HCT116 (cell line): ENCODE results near the gene SRGAP2B. TPM values are rescaled to one million over a fixed set of nuclear protein-coding genes. Genes with fewer than 3 reads are reported as not detected.
"Not testable (repeated sequence)": the region's sequence is repeated elsewhere in the genome, so short reads cannot be mapped to it uniquely, and the experiment has no call there.

ENCODE experiments used
- ATAC-seq: fragments of 200-7000 bp; cut with Tn5 transposase; 2 replicates; pipeline ENCODE4 v1.9.1; 2020; ENCODE audit warnings: mild to moderate bottlenecking, moderate library complexity
- BruUV-seq: library from RNA; stranded (reverse); fragments of 400-500 nt; replicated peaks from 2 replicates; lab custom pipeline; 2021; lab: Mats Ljungman, UMichigan
- CTCF ChIA-PET: fragments of 300-600 bp; sonication (Branson Sonifier 250); formaldehyde crosslinking; loops from one replicate; lab custom pipeline; 2021; ENCODE audit warnings: antibody characterized with exemption; lab: Charles Lee
- POLR2A ChIA-PET: fragments of 300-600, 350-600 bp; sonication (Branson Sonifier 250); formaldehyde crosslinking; loops from one replicate; lab custom pipeline; 2021; ENCODE audit warnings: antibody characterized with exemption; lab: Charles Lee
- RAD21 ChIA-PET, 2 experiments: fragments of 300-600 bp; sonication (Branson Sonifier 250); formaldehyde crosslinking; loops; one replicate each; lab custom pipeline; 2023; ENCODE audit warnings: low total read pairs in 2 of 2; ENCODE audit not compliant: uncharacterized antibody in 2 of 2, unreplicated experiment in 2 of 2, low non-redundant PET in 1 of 2; lab: Charles Lee
- DNase-seq: peaks from one replicate; pipeline ENCODE4 v3.0.0-alpha.2; 2010; ENCODE audit warnings: low read depth, low spot score
- H2AFZ ChIP-seq: fragments of 200-600 bp; shearing (Covaris generic), sonication (generic); 2 replicates; pipeline ENCODE4 v1.6.1; 2017; ENCODE audit warnings: low read depth, mixed run types, mixed read lengths, antibody characterized with exemption, low read length; ENCODE audit not compliant: poor library complexity, severe bottlenecking
- H3K27ac ChIP-seq: 2 replicates; pipeline ENCODE4 v1.5.1; 2012; ENCODE audit warnings: low read depth, low read length
- H3K27me3 ChIP-seq: fragments of 200-600 bp; sonication (generic); 2 replicates; pipeline ENCODE4 v1.6.1; 2016; ENCODE audit warnings: mixed run types, low read length, mixed read lengths; ENCODE audit not compliant: insufficient read depth
- H3K36me3 ChIP-seq, 2 experiments: fragments of 200-500 bp in 1 of 2; fragments of 200-600 bp in 1 of 2; sonication (Bioruptor generic) in 1 of 2; sonication (generic) in 1 of 2; 2 replicates each; pipeline versions ENCODE4 v1.5.1 to v1.6.1; 2014 to 2016; ENCODE audit warnings: low read length in 2 of 2, inconsistent platforms in 1 of 2, mixed read lengths in 1 of 2, mixed run types in 1 of 2; ENCODE audit not compliant: insufficient read depth in 2 of 2, control insufficient read depth in 1 of 2
- H3K4me1 ChIP-seq, 2 experiments: fragments of 200-600 bp in 1 of 2; sonication (generic) in 1 of 2; 2 replicates each; pipeline versions ENCODE4 v1.5.1 to v1.6.1; 2012 to 2017; ENCODE audit warnings: low read length in 2 of 2, inconsistent platforms in 1 of 2, mild to moderate bottlenecking in 1 of 2, mixed read lengths in 1 of 2, mixed run types in 1 of 2, moderate library complexity in 1 of 2; ENCODE audit not compliant: insufficient read depth in 2 of 2, control insufficient read depth in 1 of 2
- H3K4me2 ChIP-seq: fragments of 200-600 bp; sonication (generic); 2 replicates; pipeline ENCODE4 v1.6.1; 2017; ENCODE audit warnings: mixed run types, low read length, mixed read lengths
- H3K4me3 ChIP-seq, 2 experiments: fragments of 200-600 bp in 1 of 2; sonication (generic) in 1 of 2; replicated peaks in 1 of 2; 2 replicates each; pipeline ENCODE4 v1.5.1; 2011 to 2016; ENCODE audit warnings: low read length in 2 of 2, control low read depth in 1 of 2, low read depth in 1 of 2, mild to moderate bottlenecking in 1 of 2, mixed read lengths in 1 of 2, mixed run types in 1 of 2
- H3K79me2 ChIP-seq: fragments of 200-600 bp; sonication (generic); 2 replicates; pipeline ENCODE4 v1.6.1; 2017; ENCODE audit warnings: mild to moderate bottlenecking, mixed run types, low read length, moderate library complexity, mixed read lengths; ENCODE audit not compliant: insufficient read depth
- H3K9ac ChIP-seq: fragments of 200-600 bp; sonication (generic); 2 replicates; pipeline ENCODE4 v1.6.1; 2016; ENCODE audit warnings: low read length, mixed read lengths
- H3K9me2 ChIP-seq: fragments of 200-600 bp; sonication (generic), shearing (Covaris generic); 2 replicates; pipeline ENCODE4 v1.6.1; 2017; ENCODE audit warnings: mixed run types, mild to moderate bottlenecking, moderate library complexity; ENCODE audit not compliant: insufficient read depth
- H3K9me3 ChIP-seq, 2 experiments: fragments of 200-500 bp in 1 of 2; fragments of 200-600 bp in 1 of 2; sonication (Bioruptor generic) in 1 of 2; sonication (generic) in 1 of 2; 2 replicates each; pipeline ENCODE4 v1.6.1; 2014 to 2017; ENCODE audit warnings: low read length in 2 of 2, mixed read lengths in 2 of 2, inconsistent platforms in 1 of 2, low read depth in 1 of 2, mild to moderate bottlenecking in 1 of 2, mixed run types in 1 of 2, moderate library complexity in 1 of 2; ENCODE audit not compliant: control insufficient read depth in 1 of 2, insufficient read depth in 1 of 2
- H4K20me1 ChIP-seq: fragments of 200-600 bp; sonication (generic), shearing (Covaris generic); 2 replicates; pipeline ENCODE4 v1.6.1; 2017; ENCODE audit warnings: mixed run types, mild to moderate bottlenecking, moderate library complexity; ENCODE audit not compliant: insufficient read depth
- intact Hi-C: fragments of 100-400 bp; cut with micrococcal nuclease; formaldehyde crosslinking; loops from 2 replicates; pipeline ENCODE4 v1.10.0; 2022
- total RNA-seq: library from RNA; stranded (reverse); gene quantifications from one replicate; pipeline ENCODE4 v1.2.1, GENCODE V29; 2021; ENCODE audit not compliant: unreplicated experiment

SRGAP2B gene
- total RNA-seq, 1 experiment from 2014 or later: 31.2 TPM

- CTCF ChIA-PET, H3K27ac ChIP-seq, H3K79me2 ChIP-seq, POLR2A ChIA-PET, H3K9me2 ChIP-seq, H3K27me3 ChIP-seq, intact Hi-C loops, ATAC-seq, DNase-seq, RAD21 ChIA-PET, H3K4me3 ChIP-seq, H3K4me1 ChIP-seq, H3K4me2 ChIP-seq, BruUV-seq, H3K9ac ChIP-seq, H2AFZ ChIP-seq, H4K20me1 ChIP-seq, H3K9me3 ChIP-seq, H3K36me3 ChIP-seq: not testable (repeated sequence)
These were observed 104.5 kb downstream of the SRGAP2B start for GRCh38 chr1:144990611-144991010.

- H3K9ac ChIP-seq, H2AFZ ChIP-seq, POLR2A ChIA-PET, ATAC-seq, intact Hi-C loops, H3K27me3 ChIP-seq, BruUV-seq, H3K4me1 ChIP-seq, H3K36me3 ChIP-seq, H3K9me2 ChIP-seq, RAD21 ChIA-PET, H3K9me3 ChIP-seq, H3K4me3 ChIP-seq, CTCF ChIA-PET, DNase-seq, H4K20me1 ChIP-seq, H3K27ac ChIP-seq, H3K79me2 ChIP-seq, H3K4me2 ChIP-seq: not testable (repeated sequence)
These were observed 108.0 kb downstream of the SRGAP2B start for GRCh38 chr1:144987131-144987530.

GRCh38 chr1:144986171-144986860 is 108.8 kb downstream of the SRGAP2B start:
- H3K4me1 ChIP-seq, H3K4me3 ChIP-seq, H3K27me3 ChIP-seq, H3K9me3 ChIP-seq, intact Hi-C loops, H3K9ac ChIP-seq, H3K9me2 ChIP-seq, ATAC-seq, H3K36me3 ChIP-seq, POLR2A ChIA-PET, BruUV-seq, RAD21 ChIA-PET, H2AFZ ChIP-seq, H4K20me1 ChIP-seq, H3K79me2 ChIP-seq, DNase-seq, H3K4me2 ChIP-seq, CTCF ChIA-PET, H3K27ac ChIP-seq: not testable (repeated sequence)

GRCh38 chr1:144985550-144986170 is 109.5 kb downstream of the SRGAP2B start:
- H3K79me2 ChIP-seq, H2AFZ ChIP-seq, DNase-seq, H3K27ac ChIP-seq, H3K27me3 ChIP-seq, BruUV-seq, H4K20me1 ChIP-seq, H3K36me3 ChIP-seq, intact Hi-C loops, H3K9me2 ChIP-seq, POLR2A ChIA-PET, CTCF ChIA-PET, H3K4me3 ChIP-seq, H3K9me3 ChIP-seq, H3K4me1 ChIP-seq, RAD21 ChIA-PET, H3K4me2 ChIP-seq, H3K9ac ChIP-seq, ATAC-seq: not testable (repeated sequence)
